Measurements from ENCODE around the gene PLAGL1.
"Not testable (repeated sequence)": the region's sequence is repeated elsewhere in the genome, so short reads cannot be mapped to it uniquely, and the experiment has no call there.

The PLAGL1 gene

GRCh38 chr6:143939364-143939763, 68.7 kb downstream of the PLAGL1 start:
- DNase-seq (ENCODE audit: low read depth): no peak

- DNase-seq (ENCODE audit: low read depth): no peak
These were observed 70.4 kb downstream of the PLAGL1 start for GRCh38 chr6:143937668-143937970.

GRCh38 chr6:143936778-143937667, 71.0 kb downstream of the PLAGL1 start:
- no peak for DNase-seq (ENCODE audit: low read depth)

DNA sequence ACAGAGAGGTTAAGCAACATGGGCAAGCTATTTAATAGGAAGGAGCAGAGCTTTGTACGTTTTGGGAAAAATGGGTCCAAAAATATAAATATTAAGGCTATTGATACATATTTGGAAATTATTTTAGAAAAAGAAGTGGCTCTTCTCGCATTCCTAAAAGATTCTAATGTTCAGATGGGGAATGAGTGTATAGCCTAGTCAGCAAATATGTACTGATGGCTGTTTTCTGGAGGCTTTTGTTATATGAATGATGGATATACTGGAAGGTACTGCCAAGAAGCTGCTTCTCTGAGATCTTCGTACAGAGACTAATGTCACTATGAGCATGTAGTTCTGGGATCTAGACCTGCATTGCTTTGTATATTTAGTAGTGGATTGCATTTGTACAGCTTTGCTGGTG, 71.7 kb downstream of the PLAGL1 start:
- no peak for DNase-seq (ENCODE audit: low read depth)

DNA sequence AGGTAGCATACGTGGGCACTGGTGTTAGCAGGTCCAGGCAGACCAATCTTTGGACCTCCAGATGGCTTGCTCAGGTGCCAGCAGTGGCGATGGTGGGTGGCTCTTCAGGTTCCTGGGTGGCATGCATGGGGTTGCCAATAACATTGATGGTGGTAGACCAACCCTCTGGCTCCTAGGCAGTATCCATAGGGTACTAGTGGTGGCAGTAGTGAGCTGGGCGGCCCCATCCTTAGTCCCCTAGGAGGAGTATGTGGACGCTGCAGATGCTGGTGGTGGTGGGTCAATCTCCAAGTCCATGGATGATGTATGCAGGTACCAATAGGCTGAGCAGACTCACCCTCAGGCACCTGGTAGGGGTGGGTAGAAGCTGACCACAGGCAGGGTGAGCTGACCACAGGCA, 73.2 kb downstream of the PLAGL1 start:
- no peak for DNase-seq (ENCODE audit: low read depth)

DNA sequence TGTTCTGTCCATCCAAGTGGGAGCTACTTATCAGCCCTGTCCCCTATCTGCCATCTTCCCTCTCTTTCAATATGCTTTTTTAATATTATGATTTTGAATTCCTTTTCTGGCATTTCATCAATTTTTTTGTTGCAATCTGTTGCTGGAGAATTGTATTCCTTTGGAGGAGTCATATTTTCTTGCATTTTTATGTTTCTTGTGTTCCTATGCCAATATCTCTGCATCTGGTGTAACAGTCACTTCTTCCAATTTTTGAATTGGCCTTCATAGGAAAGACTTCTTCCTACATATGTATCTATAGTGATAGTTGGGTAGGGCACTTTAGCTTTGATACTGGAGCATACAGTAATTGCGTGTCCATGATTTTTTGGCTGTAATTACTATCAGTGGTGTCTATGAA, 73.7 kb downstream of the PLAGL1 start:
- no peak for DNase-seq (ENCODE audit: low read depth)

GRCh38 chr6:143929975-143930374, 78.1 kb downstream of the PLAGL1 start:
- DNase-seq (ENCODE audit: low read depth): no peak

- no peak for DNase-seq (ENCODE audit: low read depth)
These were observed 79.2 kb downstream of the PLAGL1 start for GRCh38 chr6:143928853-143929252.

- not testable (repeated sequence) for DNase-seq (ENCODE audit: low read depth)
These were observed 91.0 kb downstream of the PLAGL1 start for GRCh38 chr6:143917026-143917425.

GRCh38 chr6:143912671-143913070, 95.4 kb downstream of the PLAGL1 start:
- DNase-seq (ENCODE audit: low read depth): no peak

DNA sequence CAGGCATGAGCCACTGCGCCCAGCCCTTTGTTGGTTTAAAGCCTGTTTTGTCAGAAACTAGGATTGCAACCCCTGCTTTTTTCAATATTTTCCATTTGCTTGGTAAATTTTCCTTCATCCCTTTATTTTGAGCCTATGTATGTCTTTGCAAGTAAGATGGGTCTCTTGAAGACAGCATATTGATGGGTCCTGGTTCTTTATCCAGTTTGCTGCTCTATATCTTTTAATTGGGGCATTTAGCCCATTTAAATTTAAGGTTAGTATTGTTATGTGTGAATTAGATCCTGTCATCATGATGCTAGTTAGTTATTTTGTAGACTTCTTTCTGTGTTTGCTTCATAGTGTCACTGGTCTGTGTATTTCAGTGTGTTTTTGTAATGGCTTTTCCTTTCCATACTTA, 97.0 kb downstream of the PLAGL1 start:
- no peak for DNase-seq (ENCODE audit: low read depth)

DNA sequence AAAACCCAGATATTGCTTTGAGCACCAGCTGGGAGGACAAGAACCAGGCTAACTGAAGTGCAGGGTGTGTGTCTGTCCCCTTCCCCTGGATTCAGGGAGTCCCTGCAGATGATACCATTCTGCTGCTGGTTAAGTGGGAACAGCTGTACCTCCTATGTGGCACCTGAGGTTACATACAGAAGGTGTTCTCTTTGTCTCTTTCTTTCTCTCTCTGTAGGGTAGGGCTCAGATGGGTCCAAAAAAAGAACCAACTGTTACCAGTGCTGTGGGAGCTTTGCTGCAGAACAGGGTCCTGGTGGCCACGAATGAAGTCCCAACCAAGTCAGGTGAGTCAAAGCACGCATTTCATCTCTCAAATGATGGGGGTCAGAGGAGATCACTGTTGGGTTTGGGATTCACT, 105.2 kb downstream of the PLAGL1 start:
- no peak for DNase-seq (ENCODE audit: low read depth)

DNA sequence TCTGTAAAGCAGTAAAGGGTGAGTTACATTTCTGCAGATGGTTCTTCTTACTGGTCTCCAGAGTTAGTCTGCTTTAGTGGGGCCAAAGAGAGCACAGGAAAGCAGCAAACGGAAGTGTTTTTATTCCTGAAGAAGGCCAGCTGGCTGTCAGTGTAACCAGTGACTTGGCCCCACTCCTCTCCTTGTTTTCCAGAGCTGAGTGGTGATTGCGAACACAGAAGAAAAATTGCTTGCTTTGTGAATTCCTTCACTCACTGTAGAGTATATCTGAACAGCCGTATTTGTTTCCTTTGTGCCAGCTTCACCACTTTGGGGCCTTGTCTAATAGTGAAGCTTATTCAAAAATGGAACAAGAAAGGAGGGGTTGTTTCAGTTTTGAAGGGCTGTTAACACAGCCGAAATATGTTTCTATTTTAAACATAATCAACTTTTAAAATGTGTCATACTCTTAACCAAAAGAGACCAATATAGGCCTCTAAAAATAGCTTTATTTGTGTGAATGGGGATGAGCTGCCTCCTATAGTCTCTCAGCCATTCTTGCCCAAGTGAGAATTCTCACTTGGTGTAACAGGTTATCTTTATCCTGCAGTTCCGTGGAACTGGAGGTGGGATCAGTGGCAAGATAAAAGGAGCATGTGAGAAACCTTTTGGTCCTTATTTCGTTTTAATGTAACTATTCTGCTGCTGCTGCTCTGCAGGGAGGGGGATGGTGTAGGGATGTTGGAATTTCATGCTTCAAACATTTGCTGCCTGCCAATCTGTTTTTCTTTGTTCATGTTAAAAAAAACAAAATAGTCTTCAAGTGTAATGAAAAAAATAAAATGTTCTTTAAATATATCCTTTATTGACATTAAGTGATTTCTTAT, 105.9 kb downstream of the PLAGL1 start:
- DNase-seq (ENCODE audit: low read depth): no peak

- no peak for DNase-seq (ENCODE audit: low read depth)
These were observed 107.7 kb downstream of the PLAGL1 start for GRCh38 chr6:143900358-143900757.

- no peak for DNase-seq (ENCODE audit: low read depth)
These were observed 111.8 kb downstream of the PLAGL1 start for GRCh38 chr6:143896126-143896860.

DNA sequence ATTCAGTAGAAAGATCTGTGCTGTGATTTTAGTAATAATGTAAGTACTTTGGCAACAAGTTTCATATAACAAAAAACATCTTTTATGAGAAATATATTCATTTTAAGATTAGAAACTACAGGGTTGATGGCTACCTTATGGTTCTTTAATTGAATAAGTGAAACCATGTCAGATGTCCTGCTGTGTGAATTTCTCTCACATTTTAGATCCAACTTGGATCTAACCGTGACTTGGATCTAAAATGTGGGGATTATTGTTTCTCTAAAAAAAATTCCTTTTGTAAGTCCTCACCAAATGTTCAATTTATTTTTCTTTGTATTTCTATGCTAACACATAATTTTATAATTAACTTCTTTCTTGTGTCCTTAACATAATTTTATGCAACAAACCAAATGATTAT, 113.4 kb downstream of the PLAGL1 start:
- DNase-seq (ENCODE audit: low read depth): no peak

Data from stimulated activated CD8-positive, alpha-beta memory T cell treated with anti-CD3 and anti-CD28 coated beads, Interleukin-15, amount 100 ng/mL, for 24 hours (primary cell).